Stimulated activated CD4-positive, alpha-beta T cell treated with anti-CD3 and anti-CD28 coated beads, Interleukin-1b, Interleukin-23, amount 100 ng/mL, for 1 hour (primary cell): ENCODE measurements around the gene MAPK9.

Experiments
- DNase-seq, 2 donors: peaks; one replicate each; pipeline ENCODE4 v3.0.0-alpha.2; 2020; ENCODE audit warnings: low read depth in 2 of 2

The MAPK9 gene

GRCh38 chr5:180294913-180295555 lies 3.2 kb upstream of the MAPK9 start:
- DNase-seq, result no peak

GRCh38 chr5:180294411-180294810 lies 2.5 kb upstream of the MAPK9 start:
- no peak for DNase-seq

GRCh38 chr5:180291234-180291940 lies 496 bp downstream of the MAPK9 start:
- DNase-seq, result no peak

- DNase-seq, result no peak
Observed at GRCh38 chr5:180290568-180291233, 1.2 kb downstream of the MAPK9 start.

GRCh38 chr5:180289966-180290365 lies 1.9 kb downstream of the MAPK9 start:
- DNase-seq, result no peak

- no peak for DNase-seq
Observed at GRCh38 chr5:180289433-180289832, 2.5 kb downstream of the MAPK9 start.

- DNase-seq, result no peak
Observed at GRCh38 chr5:180287868-180288267, 4.0 kb downstream of the MAPK9 start.

GRCh38 chr5:180287404-180287803 lies 4.5 kb downstream of the MAPK9 start:
- no peak for DNase-seq

- DNase-seq, result no peak
Observed at GRCh38 chr5:180284149-180284548, 7.7 kb downstream of the MAPK9 start.

- DNase-seq, result no peak
Observed at GRCh38 chr5:180283026-180283615, 8.8 kb downstream of the MAPK9 start.

- no peak for DNase-seq
Observed at GRCh38 chr5:180282281-180282680, 9.6 kb downstream of the MAPK9 start.

- DNase-seq, result no peak
Observed at GRCh38 chr5:180281706-180282105, 10.2 kb downstream of the MAPK9 start.

GRCh38 chr5:180274695-180275094 lies 17.2 kb downstream of the MAPK9 start:
- no peak for DNase-seq

GRCh38 chr5:180271221-180271620 lies 20.7 kb downstream of the MAPK9 start:
- no peak for DNase-seq

GRCh38 chr5:180259260-180259611 lies 32.6 kb downstream of the MAPK9 start:
- no peak for DNase-seq

- DNase-seq, result no peak
Observed at GRCh38 chr5:180253036-180253824, 38.7 kb downstream of the MAPK9 start.

GRCh38 chr5:180251887-180252286 lies 40.0 kb downstream of the MAPK9 start:
- DNase-seq, result no peak

GRCh38 chr5:180251141-180251540 lies 40.7 kb downstream of the MAPK9 start:
- no peak for DNase-seq

- no peak for DNase-seq
Observed at GRCh38 chr5:180250329-180250728, 41.6 kb downstream of the MAPK9 start.

GRCh38 chr5:180241600-180241999 lies 50.3 kb downstream of the MAPK9 start:
- no peak for DNase-seq

- no peak for DNase-seq
Observed at GRCh38 chr5:180238631-180239030, 53.3 kb downstream of the MAPK9 start.

- no peak for DNase-seq
Observed at GRCh38 chr5:180235846-180236245, 56.0 kb downstream of the MAPK9 start.
